SK-N-SH treated with all-trans-retinoic acid at 6 μM for 48 hours (cell line): Measurements from ENCODE around the gene NTSR1.

ENCODE experiments used
- BACH2 ChIP-seq: fragments of 250-450 bp; sonication (Bioruptor Pico); IDR thresholded peaks from 2 replicates; pipeline ENCODE4 v1.9.0; 2021; ENCODE audit warnings: mild to moderate bottlenecking, borderline replicate concordance
- TOX ChIP-seq: fragments of 250-450 bp; sonication (Bioruptor Pico); IDR thresholded peaks from 2 replicates; pipeline ENCODE4 v1.8.0; 2021; ENCODE audit warnings: mild to moderate bottlenecking, moderate library complexity, borderline replicate concordance
- ZC3H10 ChIP-seq: fragments of 250-450 bp; sonication (Bioruptor Pico); IDR thresholded peaks from 2 replicates; pipeline ENCODE4 v1.5.1; 2021; ENCODE audit warnings: mild to moderate bottlenecking, moderate library complexity
- ZFP30 ChIP-seq: fragments of 450-650 bp; formaldehyde crosslinking; IDR thresholded peaks from 2 replicates; pipeline ENCODE4 v1.5.0; 2022; ENCODE audit warnings: mild to moderate bottlenecking, moderate library complexity
- ZNF70 ChIP-seq: fragments of 450-650 bp; formaldehyde crosslinking; IDR thresholded peaks from 2 replicates; pipeline ENCODE4 v1.5.0; 2020; ENCODE audit warnings: mild to moderate bottlenecking, moderate library complexity
- TF ChIP-seq, protein P1 (sequence below): fragments of 250-450 bp; sonication (Bioruptor Pico); IDR thresholded peaks from 2 replicates; pipeline ENCODE4 v1.8.0; 2021; ENCODE audit warnings: low read depth, mild to moderate bottlenecking, moderate library complexity, borderline replicate concordance
- TF ChIP-seq, protein P2 (sequence below): fragments of 250-450 bp; sonication (Bioruptor Pico); IDR thresholded peaks from 2 replicates; pipeline ENCODE4 v1.8.0; 2020; ENCODE audit warnings: mild to moderate bottlenecking, moderate library complexity, borderline replicate concordance
- TF ChIP-seq, protein P3 (sequence below): fragments of 250-450 bp; sonication (Bioruptor Pico); IDR thresholded peaks from 2 replicates; pipeline ENCODE4 v1.5.0; 2020; ENCODE audit warnings: mild to moderate bottlenecking, moderate library complexity

DNA sequence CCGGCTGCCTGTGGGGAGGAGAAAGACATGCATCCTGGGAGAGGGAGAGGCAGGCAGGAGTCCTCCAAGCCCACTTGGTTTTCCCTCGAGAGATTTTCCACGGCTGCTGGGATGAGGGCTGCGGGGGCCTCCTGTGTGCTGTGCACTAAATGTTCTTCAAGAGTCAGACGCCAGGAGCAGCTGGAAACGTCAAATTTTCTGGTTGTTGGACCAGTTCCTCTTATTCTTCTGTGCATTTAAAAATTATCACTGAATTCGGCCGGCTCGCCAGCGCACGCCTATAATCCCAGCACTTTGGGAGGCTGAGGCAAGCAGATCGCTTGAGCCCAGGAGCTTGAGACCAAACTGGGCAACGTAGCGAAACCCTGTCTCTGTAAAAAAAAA is 32.8 kb upstream of the NTSR1 start:
- no peak for TF ChIP-seq BACH2 (CRISPR knock-in tag)
- TF ChIP-seq, protein P1, sequence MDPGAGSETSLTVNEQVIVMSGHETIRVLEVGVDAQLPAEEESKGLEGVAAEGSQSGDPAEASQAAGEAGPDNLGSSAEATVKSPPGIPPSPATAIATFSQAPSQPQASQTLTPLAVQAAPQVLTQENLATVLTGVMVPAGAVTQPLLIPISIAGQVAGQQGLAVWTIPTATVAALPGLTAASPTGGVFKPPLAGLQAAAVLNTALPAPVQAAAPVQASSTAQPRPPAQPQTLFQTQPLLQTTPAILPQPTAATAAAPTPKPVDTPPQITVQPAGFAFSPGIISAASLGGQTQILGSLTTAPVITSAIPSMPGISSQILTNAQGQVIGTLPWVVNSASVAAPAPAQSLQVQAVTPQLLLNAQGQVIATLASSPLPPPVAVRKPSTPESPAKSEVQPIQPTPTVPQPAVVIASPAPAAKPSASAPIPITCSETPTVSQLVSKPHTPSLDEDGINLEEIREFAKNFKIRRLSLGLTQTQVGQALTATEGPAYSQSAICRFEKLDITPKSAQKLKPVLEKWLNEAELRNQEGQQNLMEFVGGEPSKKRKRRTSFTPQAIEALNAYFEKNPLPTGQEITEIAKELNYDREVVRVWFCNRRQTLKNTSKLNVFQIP (CRISPR knock-in tag) = no peak
- no peak for TF ChIP-seq ZFP30 (CRISPR knock-in tag)
- TF ChIP-seq, protein P2, sequence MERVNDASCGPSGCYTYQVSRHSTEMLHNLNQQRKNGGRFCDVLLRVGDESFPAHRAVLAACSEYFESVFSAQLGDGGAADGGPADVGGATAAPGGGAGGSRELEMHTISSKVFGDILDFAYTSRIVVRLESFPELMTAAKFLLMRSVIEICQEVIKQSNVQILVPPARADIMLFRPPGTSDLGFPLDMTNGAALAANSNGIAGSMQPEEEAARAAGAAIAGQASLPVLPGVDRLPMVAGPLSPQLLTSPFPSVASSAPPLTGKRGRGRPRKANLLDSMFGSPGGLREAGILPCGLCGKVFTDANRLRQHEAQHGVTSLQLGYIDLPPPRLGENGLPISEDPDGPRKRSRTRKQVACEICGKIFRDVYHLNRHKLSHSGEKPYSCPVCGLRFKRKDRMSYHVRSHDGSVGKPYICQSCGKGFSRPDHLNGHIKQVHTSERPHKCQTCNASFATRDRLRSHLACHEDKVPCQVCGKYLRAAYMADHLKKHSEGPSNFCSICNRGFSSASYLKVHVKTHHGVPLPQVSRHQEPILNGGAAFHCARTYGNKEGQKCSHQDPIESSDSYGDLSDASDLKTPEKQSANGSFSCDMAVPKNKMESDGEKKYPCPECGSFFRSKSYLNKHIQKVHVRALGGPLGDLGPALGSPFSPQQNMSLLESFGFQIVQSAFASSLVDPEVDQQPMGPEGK = no peak
- no peak for TF ChIP-seq ZNF70 (CRISPR knock-in tag)
- no peak for TF ChIP-seq TOX (CRISPR knock-in tag)
- TF ChIP-seq, protein P3, sequence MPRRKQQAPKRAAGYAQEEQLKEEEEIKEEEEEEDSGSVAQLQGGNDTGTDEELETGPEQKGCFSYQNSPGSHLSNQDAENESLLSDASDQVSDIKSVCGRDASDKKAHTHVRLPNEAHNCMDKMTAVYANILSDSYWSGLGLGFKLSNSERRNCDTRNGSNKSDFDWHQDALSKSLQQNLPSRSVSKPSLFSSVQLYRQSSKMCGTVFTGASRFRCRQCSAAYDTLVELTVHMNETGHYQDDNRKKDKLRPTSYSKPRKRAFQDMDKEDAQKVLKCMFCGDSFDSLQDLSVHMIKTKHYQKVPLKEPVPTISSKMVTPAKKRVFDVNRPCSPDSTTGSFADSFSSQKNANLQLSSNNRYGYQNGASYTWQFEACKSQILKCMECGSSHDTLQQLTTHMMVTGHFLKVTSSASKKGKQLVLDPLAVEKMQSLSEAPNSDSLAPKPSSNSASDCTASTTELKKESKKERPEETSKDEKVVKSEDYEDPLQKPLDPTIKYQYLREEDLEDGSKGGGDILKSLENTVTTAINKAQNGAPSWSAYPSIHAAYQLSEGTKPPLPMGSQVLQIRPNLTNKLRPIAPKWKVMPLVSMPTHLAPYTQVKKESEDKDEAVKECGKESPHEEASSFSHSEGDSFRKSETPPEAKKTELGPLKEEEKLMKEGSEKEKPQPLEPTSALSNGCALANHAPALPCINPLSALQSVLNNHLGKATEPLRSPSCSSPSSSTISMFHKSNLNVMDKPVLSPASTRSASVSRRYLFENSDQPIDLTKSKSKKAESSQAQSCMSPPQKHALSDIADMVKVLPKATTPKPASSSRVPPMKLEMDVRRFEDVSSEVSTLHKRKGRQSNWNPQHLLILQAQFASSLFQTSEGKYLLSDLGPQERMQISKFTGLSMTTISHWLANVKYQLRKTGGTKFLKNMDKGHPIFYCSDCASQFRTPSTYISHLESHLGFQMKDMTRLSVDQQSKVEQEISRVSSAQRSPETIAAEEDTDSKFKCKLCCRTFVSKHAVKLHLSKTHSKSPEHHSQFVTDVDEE (CRISPR knock-in tag) = no peak
- TF ChIP-seq ZC3H10 (CRISPR knock-in tag) = no peak
